ENCODE data around the gene UBE2B.
"Not testable (repeated sequence)": the region's sequence is repeated elsewhere in the genome, so short reads cannot be mapped to it uniquely, and the experiment has no call there.

The UBE2B gene

DNA sequence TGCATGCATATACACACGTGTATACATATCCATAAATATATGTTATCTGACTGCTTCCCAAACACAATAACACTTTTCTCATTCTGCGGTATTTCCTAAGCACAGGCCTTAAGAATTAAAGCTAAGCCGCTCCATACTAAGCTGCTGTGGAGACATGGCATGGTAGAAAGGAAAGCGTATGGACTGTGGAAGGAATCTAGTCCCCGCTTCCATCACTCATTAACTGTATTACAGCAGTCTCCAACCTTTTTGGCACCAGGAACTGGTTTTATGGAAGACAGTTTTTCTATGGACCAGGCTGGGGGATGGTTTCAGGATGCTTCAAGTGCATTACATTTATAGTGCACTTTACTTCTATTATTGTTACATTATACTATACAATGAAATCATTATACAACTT is 15.7 kb upstream of the UBE2B start:
- TF ChIP-seq CTCF (IDR thresholded peaks at IDR 0.05; ENCODE audit: low read depth, low read length, missing control alignments), result no peak

DNA sequence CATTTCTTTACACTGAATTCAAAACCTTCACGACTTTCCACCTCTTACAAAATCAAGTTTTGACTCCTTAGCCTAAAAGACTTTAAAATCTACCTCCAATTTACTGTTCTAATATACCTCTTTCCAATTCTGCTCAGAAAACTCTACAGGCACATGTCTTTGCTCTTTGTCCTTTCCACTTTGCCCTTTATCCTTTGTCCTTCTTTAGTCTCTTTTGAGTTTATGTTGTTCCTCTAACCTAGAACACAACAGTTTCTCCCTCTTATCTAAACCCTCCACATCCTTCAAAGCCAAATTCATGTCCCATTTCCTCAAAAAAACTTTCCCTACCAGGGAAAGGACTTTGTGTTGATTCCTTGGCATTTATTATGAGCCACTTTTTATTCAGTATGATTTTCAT is 5.8 kb upstream of the UBE2B start:
- no peak for TF ChIP-seq CTCF (IDR thresholded peaks at IDR 0.05; ENCODE audit: low read depth, low read length, missing control alignments)
- no peak overlapping the region for H3K4me3 ChIP-seq (ENCODE audit: low read depth, low read length)

More for the DNA sequence above, 15.7 kb upstream of the UBE2B start:
- H3K4me3 ChIP-seq (ENCODE audit: low read depth, low read length), result no peak overlapping the region
- DNase-seq (ENCODE audit: low read depth), result no peak

GRCh38 chr5:134370311-134370870 is 978 bp upstream of the UBE2B start:
- no peak for TF ChIP-seq CTCF (IDR thresholded peaks at IDR 0.05; ENCODE audit: low read depth, low read length, missing control alignments)
- peak overlapping the region; percentile 100 for H3K4me3 ChIP-seq (ENCODE audit: low read depth, low read length)
- DNase-seq (ENCODE audit: low read depth), result no peak

More for the DNA sequence above, 5.8 kb upstream of the UBE2B start:
- DNase-seq (ENCODE audit: low read depth), result no peak

- H3K4me3 ChIP-seq (ENCODE audit: low read depth, low read length), result peak overlapping the region; percentile 100
- DNase-seq (ENCODE audit: low read depth), result no peak
- no peak for TF ChIP-seq CTCF (IDR thresholded peaks at IDR 0.05; ENCODE audit: low read depth, low read length, missing control alignments)
These were observed 518 bp downstream of the UBE2B start for GRCh38 chr5:134371834-134372340.

DNA sequence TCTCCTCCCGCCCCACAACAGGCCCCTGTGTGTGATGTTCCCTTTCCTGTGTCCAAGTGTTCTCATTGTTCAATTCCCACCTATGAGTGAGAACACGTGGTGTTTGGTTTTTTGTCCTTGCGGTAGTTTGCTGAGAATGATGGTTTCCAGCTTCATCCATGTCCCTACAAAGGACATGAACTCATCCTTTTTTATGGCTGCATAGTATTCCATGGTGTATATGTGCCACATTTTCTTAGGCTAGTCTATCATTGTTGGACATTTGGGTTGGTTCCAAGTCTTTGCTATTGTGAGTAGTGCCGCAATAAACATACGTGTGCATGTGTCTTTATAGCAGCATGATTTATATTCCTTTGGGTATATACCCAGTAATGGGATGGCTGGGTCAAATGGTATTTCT is 2.3 kb downstream of the UBE2B start:
- H3K4me3 ChIP-seq (ENCODE audit: low read depth, low read length); DNase-seq (ENCODE audit: low read depth): not testable (repeated sequence)

DNA sequence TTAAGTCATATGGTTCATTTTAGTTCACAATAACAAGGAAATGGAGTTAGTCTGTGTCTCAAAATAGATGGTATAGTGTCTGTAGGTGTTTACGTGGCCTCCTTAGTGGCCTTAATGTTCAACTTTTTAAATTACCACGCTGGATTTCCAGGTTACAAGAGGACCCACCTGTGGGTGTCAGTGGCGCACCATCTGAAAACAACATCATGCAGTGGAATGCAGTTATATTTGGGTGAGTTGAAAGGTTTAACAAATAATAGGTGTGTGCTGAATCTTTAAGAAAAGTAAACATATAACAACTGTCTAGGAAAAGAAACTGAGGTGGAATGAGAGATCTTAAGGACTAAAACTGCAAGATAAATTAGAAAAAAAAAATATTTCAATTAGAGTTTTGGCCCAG is 2.9 kb downstream of the UBE2B start:
- no peak for DNase-seq (ENCODE audit: low read depth)
- peak; percentile 1 for TF ChIP-seq CTCF (IDR thresholded peaks at IDR 0.05; ENCODE audit: low read depth, low read length, missing control alignments)

DNA sequence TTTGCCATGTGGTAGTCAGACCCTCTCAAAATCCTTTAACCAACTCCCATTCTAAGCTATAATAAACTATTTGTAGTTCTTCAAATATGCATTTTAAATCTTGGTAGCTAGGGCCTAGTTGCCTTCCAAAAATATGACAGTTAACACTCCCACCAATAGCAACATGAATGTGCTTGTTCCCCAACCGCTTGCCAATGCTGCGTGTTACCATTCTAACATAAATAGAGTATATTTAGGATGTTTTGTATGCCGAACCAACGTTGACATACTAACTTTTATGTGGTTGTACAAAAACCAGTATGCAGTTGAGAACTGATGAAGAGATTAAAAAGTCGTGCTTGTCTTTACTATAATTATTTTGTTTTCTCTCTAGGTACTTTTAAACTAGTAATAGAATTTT is 9.0 kb downstream of the UBE2B start:
- DNase-seq (ENCODE audit: low read depth), result no peak
- no peak for TF ChIP-seq CTCF (IDR thresholded peaks at IDR 0.05; ENCODE audit: low read depth, low read length, missing control alignments)
- H3K4me3 ChIP-seq (ENCODE audit: low read depth, low read length), result no peak overlapping the region

More for the DNA sequence above, 2.9 kb downstream of the UBE2B start:
- no peak overlapping the region for H3K4me3 ChIP-seq (ENCODE audit: low read depth, low read length)

GRCh38 chr5:134382204-134382603 is 10.8 kb downstream of the UBE2B start:
- not testable (repeated sequence) for H3K4me3 ChIP-seq (ENCODE audit: low read depth, low read length); DNase-seq (ENCODE audit: low read depth)

All from GM12864 (cell line).